Measurements from ENCODE around the gene VEPH1. TPM values are rescaled to one million over a fixed set of nuclear protein-coding genes. Genes with fewer than 3 reads are reported as not detected.

The VEPH1 gene
- total RNA-seq, 6 experiments from 2014 or later = 0.51 to 1.4 (median 0.93) TPM

DNA sequence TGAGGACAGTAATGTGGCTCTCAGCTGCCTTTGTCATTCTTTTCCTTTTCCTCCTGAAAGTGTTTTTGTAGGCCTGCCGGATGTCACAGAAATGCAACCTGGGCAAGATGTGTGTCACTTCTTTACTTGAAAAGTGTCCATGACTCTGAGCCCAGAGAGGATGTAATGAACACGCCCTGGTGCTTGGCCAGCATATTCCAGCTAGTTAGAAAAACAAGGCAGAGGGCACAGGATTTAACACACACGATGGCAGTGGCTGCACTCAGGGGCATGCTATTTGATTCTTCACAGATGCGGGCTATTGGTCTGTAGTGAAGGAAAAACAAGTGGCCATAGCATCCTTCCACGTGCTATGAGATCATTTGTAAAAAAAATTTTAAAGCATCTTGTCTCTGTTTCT lies 96.8 kb downstream of the VEPH1 start:
- Histone ChIP-seq H3K27me3 (no peaks in the 10 kb centered on the region), H3K27ac (no peak overlapping the region), H3K4me3 (no peak overlapping the region), H3K36me3 (no peaks in the 10 kb centered on the region), H3K4me1 (no peaks in the 10 kb centered on the region), H3K9me3 (no peaks in the 10 kb centered on the region)
- TF ChIP-seq, protein P1, sequence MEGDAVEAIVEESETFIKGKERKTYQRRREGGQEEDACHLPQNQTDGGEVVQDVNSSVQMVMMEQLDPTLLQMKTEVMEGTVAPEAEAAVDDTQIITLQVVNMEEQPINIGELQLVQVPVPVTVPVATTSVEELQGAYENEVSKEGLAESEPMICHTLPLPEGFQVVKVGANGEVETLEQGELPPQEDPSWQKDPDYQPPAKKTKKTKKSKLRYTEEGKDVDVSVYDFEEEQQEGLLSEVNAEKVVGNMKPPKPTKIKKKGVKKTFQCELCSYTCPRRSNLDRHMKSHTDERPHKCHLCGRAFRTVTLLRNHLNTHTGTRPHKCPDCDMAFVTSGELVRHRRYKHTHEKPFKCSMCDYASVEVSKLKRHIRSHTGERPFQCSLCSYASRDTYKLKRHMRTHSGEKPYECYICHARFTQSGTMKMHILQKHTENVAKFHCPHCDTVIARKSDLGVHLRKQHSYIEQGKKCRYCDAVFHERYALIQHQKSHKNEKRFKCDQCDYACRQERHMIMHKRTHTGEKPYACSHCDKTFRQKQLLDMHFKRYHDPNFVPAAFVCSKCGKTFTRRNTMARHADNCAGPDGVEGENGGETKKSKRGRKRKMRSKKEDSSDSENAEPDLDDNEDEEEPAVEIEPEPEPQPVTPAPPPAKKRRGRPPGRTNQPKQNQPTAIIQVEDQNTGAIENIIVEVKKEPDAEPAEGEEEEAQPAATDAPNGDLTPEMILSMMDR (IDR thresholded peaks at IDR 0.05) = no peak
- no peak for TF ChIP-seq POLR2A (IDR thresholded peaks at IDR 0.05)
- intact Hi-C loops (cut with DNase I) = no loop called here
- DNase-seq (no peak), ATAC-seq (no peak)
- WGBS (ENCODE audit: insufficient coverage, low coverage, low lambda C conversion rate, missing lambda C conversion rate) = 50% methylated on average over 5 of the region's 5 CpGs

DNA sequence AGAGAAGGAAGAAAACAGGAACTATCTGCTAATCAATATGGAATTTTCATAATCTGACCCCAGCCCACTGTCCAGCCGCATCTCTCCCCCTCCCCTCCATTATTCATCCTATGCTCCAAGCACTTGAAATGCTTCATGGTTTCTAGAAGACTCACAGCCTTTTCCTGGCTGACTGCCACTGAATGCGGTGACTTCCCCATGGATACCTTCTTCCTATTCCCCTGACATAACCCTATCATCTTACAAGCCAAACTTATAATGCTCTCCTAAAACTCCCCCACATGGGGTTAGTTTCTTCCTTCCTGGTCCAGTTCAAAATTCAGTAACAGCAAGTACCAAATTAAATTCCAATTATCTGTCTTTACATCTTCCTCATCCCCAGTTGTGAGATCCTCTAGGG lies 97.8 kb downstream of the VEPH1 start:
- TF ChIP-seq, protein P1 (IDR thresholded peaks at IDR 0.05) = no peak
- TF ChIP-seq POLR2A (IDR thresholded peaks at IDR 0.05) = no peak
- Histone ChIP-seq H3K4me3 (no peak overlapping the region), H3K36me3 (no peaks in the 10 kb centered on the region), H3K4me1 (no peaks in the 10 kb centered on the region), H3K27ac (no peak overlapping the region), H3K27me3 (no peaks in the 10 kb centered on the region), H3K9me3 (no peaks in the 10 kb centered on the region)
- ATAC-seq (no peak), DNase-seq (no peak)
- WGBS (ENCODE audit: insufficient coverage, low coverage, low lambda C conversion rate, missing lambda C conversion rate) = 67% methylated on average over 2 of the region's 2 CpGs
- intact Hi-C loops (cut with DNase I) = no loop called here

DNA sequence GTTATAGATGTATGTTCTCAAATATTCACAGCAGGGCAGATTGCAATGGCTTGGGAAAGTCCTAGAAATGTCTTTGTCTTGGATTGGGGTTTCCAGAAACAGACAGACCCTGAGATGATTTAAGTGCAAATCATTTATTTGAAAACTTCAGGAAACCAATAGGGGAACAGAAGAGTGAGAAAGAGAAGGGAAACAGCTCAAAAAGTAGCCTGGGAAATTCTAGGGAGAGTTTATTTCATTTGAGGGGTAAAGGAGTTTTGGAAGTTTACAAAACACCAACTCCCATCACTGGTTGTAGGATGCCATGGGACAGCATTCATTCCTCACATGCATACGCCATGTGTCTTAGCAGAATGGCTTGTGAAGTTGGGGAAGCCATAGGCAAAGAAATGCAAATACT lies 98.8 kb downstream of the VEPH1 start:
- no peak overlapping the region for H3K4me3 ChIP-seq
- ATAC-seq (no peak), DNase-seq (no peak)
- H3K9me3 ChIP-seq = no peaks in the 10 kb centered on the region
- 33% methylated on average over 1 of the region's 1 CpG for WGBS (ENCODE audit: insufficient coverage, low coverage, low lambda C conversion rate, missing lambda C conversion rate)
- no peaks in the 10 kb centered on the region for H3K36me3 ChIP-seq
- intact Hi-C loops (cut with DNase I) = no loop called here
- H3K27ac ChIP-seq = no peak overlapping the region
- H3K4me1 ChIP-seq = no peaks in the 10 kb centered on the region
- TF ChIP-seq, protein P1 (IDR thresholded peaks at IDR 0.05) = no peak
- no peak for TF ChIP-seq POLR2A (IDR thresholded peaks at IDR 0.05)
- no peaks in the 10 kb centered on the region for H3K27me3 ChIP-seq

DNA sequence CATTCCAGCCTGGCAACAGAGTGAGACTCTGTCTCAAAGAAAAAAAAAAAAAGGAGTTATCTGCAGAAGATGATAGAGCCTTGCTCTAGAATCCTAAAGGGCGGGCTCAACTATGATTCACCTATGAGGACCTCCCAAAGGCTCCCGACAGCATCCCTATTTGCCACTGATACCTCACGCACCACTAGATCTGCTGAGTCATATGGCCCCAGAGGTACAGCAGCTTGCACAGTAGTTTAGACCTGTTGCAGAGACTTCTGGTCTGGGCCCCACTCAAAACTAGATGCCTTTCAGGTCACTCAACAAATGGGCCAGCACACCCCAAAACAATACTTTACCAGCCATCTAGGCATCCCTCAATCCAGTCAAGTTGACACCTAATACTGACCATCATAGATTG lies 104.6 kb downstream of the VEPH1 start:
- 83% methylated on average over 3 of the region's 3 CpGs for WGBS (ENCODE audit: insufficient coverage, low coverage, low lambda C conversion rate, missing lambda C conversion rate)
- no peak overlapping the region for H3K27ac ChIP-seq
- no peak for DNase-seq
- no peaks in the 10 kb centered on the region for H3K36me3 ChIP-seq
- no peaks in the 10 kb centered on the region for H3K9me3 ChIP-seq
- H3K27me3 ChIP-seq = no peaks in the 10 kb centered on the region
- no peaks in the 10 kb centered on the region for H3K4me1 ChIP-seq
- H3K4me3 ChIP-seq = no peak overlapping the region
- no peak for ATAC-seq
- TF ChIP-seq POLR2A (IDR thresholded peaks at IDR 0.05) = no peak
- TF ChIP-seq, protein P1 (IDR thresholded peaks at IDR 0.05) = no peak
- intact Hi-C loops (cut with DNase I) = no loop called here

DNA sequence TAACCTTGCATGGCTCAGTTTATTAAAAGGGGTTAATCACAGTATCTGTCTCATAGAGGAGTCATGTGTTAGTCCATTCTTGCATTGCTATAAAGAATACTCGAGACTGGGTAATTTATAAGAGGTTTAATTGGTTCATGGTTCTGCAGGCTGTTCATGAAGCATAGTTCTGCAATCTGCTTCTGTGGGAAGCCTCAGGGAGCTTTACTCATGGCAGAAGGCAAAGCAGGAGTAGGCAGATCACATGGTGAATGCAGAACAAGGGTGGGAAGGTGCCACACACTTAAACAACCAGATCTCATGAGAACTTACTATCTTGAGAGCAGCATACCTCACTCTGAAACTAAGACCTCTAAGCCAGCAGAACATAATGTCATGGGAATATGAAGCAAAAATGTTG lies 108.8 kb downstream of the VEPH1 start:
- intact Hi-C loops (cut with DNase I) = no loop called here
- Histone ChIP-seq H3K4me3 (no peak overlapping the region), H3K4me1 (no peaks in the 10 kb centered on the region), H3K27me3 (no peaks in the 10 kb centered on the region), H3K36me3 (no peaks in the 10 kb centered on the region), H3K27ac (no peak overlapping the region), H3K9me3 (no peaks in the 10 kb centered on the region)
- no peak for ATAC-seq
- no peak for DNase-seq
- TF ChIP-seq POLR2A (IDR thresholded peaks at IDR 0.05) = no peak
- TF ChIP-seq, protein P1 (IDR thresholded peaks at IDR 0.05) = no peak
- WGBS (ENCODE audit: insufficient coverage, low coverage, low lambda C conversion rate, missing lambda C conversion rate) = 33% methylated on average over 1 of the region's 1 CpG
